GM19240 (cell line): Measurements from ENCODE around the gene ZNF532.
"Not testable (repeated sequence)": the region's sequence is repeated elsewhere in the genome, so short reads cannot be mapped to it uniquely, and the experiment has no call there.

Experiments
- DNase-seq: peaks from one replicate; pipeline ENCODE4 v3.0.0; 2011; ENCODE audit warnings: low spot score; ENCODE audit not compliant: insufficient read length

Gene ZNF532

DNA sequence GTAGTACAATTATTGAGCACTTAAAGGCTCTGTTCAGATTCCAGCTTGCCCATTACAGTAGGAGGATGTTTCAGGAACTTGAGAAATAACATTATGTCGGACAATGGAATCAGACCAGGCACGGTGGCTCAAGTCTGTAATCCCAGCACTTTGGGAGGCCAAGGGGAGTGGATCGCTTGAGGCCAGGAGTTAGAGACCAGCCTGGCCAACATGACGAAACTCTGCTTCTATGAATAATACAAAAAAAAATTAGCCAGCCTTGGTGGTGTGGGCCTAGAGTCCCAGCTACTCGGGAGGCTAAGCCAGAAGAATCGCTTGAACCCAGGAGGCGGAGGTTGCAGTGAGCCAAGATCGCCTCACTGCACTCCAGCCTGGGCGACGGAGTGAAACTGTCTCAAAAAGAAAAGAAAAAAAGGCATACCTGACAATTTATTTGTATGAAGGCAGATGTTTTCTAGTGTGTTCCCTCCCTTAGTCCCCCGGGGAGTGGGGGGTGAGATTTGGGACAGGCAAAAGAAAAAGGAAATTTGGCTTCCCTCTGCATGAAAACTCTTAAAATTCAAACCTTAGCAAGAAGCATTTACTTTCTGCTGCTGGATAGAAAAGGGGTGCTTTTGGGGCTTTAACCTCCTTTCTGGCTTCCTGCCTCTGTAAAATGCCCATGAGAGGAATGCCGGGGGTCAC, 13.7 kb upstream of the ZNF532 start:
- DNase-seq, result no peak

DNA sequence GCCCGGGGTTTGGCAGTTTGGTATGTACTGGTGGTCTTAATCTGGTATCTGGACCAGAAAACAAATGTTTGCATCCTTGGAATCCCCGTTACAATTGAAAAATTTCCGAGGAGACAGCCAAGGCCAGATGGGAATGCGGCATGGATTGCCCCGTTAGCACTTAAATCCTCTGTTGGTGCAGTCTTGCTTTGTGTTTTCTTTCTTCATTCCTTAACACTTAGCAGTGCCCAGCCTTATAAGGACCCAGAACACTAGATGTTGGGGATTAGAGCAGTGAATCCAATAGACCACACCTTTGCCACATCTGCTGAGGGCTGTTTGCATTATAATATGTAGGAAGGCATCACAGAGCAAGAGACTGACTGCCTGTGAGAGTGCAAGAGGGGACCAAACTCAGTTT, 12.8 kb upstream of the ZNF532 start:
- no peak for DNase-seq

- DNase-seq, result no peak
These were observed 12.0 kb upstream of the ZNF532 start for GRCh38 chr18:58852629-58853028.

- DNase-seq, result no peak
These were observed 11.1 kb upstream of the ZNF532 start for GRCh38 chr18:58853561-58853960.

DNA sequence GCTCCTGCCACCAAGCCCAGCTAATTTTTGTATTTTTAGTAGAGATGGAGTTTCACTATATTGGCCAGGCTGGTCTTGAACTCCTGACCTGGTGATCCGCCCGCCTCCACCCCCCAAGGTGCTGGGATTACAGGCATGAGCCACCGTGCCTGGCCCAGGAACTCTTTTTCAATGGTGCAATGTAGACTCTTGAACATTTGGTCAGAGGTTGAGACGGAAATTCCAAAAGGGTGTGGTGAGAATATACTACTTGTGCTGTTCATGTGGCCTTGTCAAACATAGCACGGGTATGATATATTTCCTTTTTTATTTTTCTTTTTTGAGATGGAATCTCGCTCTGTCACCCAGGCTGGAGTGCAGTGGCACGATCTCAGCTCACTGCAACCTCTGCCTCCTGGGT, 9.2 kb upstream of the ZNF532 start:
- not testable (repeated sequence) for DNase-seq

DNA sequence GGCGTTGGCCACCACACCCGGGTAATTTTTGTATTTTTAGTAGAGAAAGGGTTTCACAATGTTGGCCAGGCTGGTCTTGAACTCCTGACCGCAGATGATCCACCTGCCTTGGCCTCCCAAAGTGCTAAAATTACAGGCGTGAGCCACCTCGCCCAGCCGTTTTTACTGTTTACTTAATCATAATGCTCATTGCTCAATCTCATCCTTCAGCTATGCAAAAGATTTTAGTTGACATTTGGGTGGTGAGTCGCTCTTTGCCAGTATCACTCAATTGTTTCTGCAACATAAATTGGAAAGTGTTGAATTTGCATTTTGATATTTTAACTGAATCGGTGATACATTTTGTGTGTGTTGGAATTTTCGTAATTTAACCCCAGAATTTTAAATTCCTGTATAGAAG, 7.8 kb upstream of the ZNF532 start:
- no peak for DNase-seq

- DNase-seq, result no peak
These were observed 5.8 kb upstream of the ZNF532 start for GRCh38 chr18:58858591-58859468.

GRCh38 chr18:58859907-58860306, 4.8 kb upstream of the ZNF532 start:
- DNase-seq, result no peak

DNA sequence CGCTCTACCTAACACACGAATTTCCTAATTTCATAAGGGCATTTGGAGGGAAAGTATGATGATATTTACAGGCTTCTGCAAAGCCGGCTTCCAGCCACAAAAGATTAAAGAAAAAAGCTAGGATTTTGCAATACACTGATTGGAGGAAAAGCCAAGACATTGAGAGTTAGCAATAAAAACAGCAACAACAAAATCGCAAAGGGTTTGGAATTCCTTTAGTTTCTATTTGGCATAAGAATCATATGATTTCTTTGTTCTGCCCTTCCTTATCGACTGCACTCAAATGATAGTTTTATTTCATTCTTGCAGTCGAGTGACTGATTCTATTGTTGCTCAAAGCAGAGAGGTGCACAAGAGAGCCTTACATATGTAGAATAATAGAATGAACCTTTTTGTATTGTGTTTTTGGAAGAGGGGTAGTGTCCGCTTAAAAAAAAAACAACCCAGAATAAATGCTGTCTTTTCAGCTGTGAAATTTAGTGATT, 3.9 kb upstream of the ZNF532 start:
- no peak for DNase-seq

- no peak for DNase-seq
These were observed 3.3 kb upstream of the ZNF532 start for GRCh38 chr18:58861353-58861752.

DNA sequence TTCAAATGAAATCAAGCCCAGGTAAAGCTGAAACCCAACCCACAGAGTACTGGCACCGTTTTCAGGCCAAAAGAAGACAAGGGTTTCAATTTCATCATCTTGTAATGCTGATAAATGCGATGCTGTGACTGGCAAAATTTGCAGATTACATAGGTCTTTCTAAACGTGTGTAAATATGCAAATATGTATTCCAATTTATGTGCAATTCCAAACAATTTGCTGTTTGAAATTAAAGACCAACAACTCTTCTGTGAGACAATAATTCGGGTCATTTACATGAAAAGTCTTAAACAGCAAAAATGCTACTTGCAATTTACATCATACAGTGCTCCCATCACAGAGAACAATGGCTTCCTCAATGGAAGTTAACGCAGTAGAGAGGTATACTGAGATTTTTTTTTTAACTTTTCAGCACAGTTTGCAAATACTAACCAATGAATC, 2.8 kb upstream of the ZNF532 start:
- DNase-seq, result no peak

DNA sequence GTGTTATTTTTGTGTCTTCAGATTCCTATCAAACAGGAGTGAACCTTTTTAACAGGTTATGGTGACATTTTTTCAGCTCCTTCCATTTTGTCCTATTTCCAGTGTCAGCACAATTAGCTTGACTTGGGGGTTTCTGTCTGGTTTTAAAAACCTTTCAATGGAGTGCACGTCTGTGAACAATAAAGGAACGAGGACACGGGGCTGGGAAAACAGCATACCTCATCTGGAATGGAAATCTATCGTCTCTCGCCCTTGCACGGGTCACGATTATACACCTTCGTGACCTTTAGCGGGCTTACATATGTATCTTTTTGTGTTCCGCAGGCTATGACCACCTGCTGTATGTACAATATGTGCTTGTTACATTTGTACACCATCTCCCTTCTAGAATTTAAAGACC, 2.3 kb upstream of the ZNF532 start:
- no peak for DNase-seq

DNA sequence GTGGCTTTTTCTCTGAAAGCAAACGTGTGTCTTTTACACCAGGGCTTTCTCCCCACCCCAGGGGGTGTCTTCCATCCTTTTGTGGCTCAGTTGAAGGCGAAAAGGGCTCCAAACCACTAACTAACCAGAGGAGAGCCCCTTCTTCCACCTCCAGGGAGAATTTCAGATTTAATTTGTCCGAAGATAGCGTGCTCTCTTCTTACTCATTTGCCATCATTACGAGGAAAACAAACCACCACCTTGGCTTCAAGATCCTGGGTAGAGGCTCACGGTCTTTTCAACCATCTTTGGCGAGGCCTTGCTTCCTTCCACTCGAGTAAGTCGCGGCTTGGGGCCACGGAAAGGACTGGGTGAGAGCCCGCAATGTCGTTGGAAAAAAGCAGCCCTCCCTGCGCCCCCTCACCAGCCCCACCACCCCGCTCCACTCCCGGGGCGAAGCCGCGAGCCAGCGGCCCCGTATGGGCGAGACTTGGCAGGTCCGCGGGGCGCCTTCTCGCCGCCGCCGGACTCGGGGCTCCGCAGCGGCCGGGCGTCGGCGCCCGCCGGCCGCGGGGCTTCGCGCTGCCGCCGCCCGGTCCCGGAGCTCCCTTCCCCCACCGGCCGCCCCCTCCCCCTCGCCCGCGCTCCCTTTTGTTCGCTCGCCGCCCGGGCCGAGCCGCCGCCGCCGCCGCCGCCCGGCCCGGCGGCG, 1.7 kb upstream of the ZNF532 start:
- DNase-seq, result peak; percentile 44

DNA sequence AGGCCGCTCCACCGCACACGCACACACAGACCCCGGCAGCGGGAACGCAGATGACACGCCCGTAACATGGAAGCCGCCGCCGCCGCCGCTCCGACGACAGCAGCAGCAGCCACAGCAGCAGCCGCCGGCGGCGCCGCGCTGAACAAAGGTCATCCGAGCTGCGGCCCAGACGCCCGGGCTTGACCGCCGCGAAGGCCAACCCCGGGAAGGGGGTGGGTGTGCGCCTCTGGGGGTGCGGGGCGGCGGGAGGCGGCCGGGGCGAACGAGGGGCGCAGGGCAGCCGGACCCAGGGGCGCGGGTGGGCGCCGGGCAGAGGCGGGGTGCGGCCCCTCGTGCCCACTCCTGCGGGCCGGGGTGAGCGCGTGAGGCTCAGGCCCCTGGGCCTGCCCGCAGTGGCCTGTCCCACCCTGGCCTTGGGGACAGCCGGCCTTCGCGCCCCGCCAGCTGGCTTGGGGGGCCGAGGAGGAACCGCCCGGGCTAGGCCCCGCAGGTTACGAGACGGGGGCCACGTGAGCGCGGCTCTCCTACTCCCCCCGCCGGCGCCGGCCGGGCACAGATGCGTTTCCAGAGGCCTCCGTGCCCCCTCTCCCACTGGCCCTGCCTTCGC, 1.0 kb upstream of the ZNF532 start:
- peak; percentile 56 for DNase-seq

- no peak for DNase-seq
These were observed 435 bp downstream of the ZNF532 start for GRCh38 chr18:58865033-58865590.

DNA sequence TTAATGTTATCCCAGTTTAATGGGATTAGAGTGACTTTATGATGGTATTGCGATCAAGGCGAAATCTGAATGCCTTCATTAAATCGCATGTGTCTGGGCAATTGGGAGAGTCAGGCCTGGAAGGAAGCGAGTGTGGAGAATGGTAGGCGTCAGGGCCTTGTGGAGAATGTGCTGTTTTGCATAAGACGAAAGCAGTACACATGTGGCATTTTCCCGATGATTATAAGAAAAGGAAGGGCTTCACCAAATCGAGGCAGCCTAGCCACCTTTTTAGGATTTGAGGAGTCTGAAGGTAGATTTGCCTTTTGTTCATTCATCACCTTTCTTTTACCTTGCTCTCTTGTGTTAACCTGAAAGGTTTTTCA, 1.0 kb downstream of the ZNF532 start:
- no peak for DNase-seq

- no peak for DNase-seq
These were observed 1.5 kb downstream of the ZNF532 start for GRCh38 chr18:58866066-58866772.

DNA sequence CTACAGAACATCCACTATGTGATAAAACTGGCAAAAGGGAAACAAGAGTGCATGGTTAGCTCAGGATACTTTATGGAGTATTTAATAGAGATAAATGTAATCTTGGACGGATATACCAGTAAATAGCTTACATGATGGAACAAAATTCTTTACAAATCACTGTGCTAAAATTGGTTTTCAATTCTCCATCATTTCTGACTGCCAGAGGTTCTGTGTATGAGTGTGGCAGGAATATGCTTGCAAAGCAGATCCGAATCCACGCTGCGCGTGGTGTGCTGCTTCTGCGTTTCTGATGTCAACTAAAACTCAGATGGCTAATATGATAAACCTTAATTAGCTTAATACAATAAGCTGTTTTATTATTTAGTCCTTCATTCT, 2.1 kb downstream of the ZNF532 start:
- no peak for DNase-seq

GRCh38 chr18:58867281-58867961, 2.7 kb downstream of the ZNF532 start:
- DNase-seq, result no peak

- no peak for DNase-seq
These were observed 3.8 kb downstream of the ZNF532 start for GRCh38 chr18:58868440-58868839.
